SKM-1 (cell line): ENCODE data around the gene SMIM35.

Experiments used
- DNase-seq: peaks from one replicate; lab custom pipeline; 2025; ENCODE audit not compliant: unreplicated experiment; lab: John Stamatoyannopoulos, UW

Gene SMIM35

GRCh38 chr11:118111019-118111743 lies 24.4 kb upstream of the SMIM35 start:
- DNase-seq = no peak

DNA sequence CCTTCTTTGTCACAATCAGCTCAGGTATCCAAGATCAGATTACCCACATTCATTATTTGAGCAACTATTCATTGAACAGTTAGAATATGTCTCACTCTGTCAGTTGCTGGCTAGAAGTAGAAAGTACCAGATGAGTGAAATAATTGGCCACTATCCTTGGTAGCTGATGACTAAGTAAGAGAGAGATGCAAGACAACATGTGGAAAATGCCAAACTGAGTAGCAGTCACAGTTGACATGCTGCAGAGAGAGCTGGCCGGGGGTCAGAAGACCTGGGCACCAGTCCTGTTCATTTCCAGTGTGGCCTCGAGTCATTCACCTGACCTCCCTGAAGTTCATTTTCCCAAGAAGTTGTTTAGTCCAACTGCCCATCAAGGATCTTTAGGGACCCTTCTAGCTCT lies 22.5 kb upstream of the SMIM35 start:
- no peak for DNase-seq

DNA sequence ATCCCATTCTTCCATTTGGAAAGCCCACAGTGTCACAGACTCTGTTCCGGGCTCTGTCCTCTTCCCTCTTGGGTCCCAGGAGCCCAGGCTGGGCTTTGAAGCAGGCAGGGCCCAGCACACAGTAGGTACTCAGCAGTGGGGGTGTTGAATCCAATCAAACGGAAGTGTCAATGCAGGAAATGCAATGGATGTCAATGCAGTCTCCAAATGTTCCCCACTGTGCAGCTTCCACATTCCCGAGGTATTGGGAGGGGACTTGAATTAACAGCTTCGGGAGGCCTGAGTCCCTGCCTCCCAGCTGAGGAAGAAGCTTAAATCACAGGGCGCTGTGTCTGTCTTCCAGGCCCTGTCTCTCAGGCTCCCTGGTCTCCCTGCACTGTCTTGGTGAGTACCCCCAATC lies 21.8 kb upstream of the SMIM35 start:
- DNase-seq = no peak

DNA sequence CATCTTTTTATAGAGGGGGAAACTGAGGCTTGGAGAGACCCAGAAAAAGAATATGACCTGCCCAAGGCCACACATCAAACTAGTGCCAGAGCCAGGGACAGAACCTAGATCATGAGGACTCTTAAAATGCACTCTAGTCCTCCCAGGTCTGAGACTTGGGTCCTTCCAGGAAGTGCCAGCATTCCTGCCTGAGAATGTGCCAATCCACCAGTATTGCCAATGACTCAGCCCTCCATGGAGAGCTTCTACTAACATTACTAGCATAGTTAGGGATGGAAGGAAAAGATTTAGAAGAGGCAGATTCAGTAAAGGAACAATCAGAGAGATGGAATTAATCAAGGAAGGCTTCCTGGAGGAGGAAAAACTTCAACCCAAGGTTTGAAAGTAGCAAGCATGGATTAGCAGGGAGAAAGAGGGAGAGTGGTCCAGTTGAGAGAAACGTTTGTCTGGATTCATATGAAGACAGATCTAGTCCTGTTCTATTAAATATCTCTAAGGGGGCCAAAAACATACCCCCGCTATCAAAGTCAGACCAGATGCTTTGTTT lies 20.1 kb upstream of the SMIM35 start:
- no peak for DNase-seq

DNA sequence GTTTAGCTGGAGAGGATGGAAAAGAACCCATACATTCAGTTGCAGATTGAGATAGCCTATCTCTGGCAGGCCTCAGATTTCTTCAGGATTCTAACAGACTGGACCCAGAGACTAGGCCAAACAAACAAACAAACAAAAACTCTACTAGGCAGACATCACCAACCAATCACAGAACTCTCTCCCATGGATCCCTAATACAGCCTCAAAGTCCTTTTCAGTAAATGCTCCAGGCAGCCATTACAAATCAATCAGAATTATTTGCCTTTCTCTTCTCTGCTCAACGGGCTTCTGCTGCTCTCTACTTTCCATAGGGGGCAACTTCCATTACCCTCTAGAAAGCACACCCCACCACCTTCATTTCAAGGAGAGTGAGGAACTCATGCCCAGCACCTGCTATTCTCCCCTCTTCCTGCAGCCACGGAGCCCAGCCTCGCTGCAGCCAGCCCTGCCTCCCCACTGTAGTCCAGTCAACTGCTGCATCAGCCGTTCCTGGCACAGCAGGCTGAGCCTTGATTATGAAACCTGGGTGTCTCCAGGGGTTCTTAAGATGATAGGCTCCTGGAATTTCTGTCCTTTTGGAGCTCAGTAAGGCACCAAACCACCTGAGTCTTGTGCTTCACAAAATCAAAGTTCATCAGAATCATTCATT lies 19.0 kb upstream of the SMIM35 start:
- no peak for DNase-seq

DNA sequence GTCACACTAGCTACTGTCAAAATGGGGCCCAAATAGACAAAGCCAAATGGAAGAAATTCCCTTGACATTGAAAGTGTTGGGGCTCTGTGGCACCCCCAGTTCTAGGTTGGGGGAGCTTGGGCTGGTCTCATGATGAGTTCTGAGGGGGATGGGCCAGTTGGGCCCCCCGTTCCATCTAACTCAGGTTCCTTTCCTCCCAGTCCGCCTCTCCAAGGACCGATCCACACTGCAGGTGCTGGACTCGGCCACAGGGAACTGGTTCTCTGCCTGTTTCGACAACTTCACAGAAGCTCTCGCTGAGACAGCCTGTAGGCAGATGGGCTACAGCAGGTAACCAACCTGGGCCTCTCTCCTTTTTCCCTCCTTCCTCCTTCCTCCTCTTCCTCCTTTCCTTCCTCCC lies 17.7 kb upstream of the SMIM35 start:
- no peak for DNase-seq

GRCh38 chr11:118102721-118103261 lies 16.0 kb upstream of the SMIM35 start:
- peak; percentile 24 for DNase-seq

GRCh38 chr11:118100691-118101232 lies 14.0 kb upstream of the SMIM35 start:
- no peak for DNase-seq

GRCh38 chr11:118099838-118100556 lies 13.2 kb upstream of the SMIM35 start:
- no peak for DNase-seq

DNA sequence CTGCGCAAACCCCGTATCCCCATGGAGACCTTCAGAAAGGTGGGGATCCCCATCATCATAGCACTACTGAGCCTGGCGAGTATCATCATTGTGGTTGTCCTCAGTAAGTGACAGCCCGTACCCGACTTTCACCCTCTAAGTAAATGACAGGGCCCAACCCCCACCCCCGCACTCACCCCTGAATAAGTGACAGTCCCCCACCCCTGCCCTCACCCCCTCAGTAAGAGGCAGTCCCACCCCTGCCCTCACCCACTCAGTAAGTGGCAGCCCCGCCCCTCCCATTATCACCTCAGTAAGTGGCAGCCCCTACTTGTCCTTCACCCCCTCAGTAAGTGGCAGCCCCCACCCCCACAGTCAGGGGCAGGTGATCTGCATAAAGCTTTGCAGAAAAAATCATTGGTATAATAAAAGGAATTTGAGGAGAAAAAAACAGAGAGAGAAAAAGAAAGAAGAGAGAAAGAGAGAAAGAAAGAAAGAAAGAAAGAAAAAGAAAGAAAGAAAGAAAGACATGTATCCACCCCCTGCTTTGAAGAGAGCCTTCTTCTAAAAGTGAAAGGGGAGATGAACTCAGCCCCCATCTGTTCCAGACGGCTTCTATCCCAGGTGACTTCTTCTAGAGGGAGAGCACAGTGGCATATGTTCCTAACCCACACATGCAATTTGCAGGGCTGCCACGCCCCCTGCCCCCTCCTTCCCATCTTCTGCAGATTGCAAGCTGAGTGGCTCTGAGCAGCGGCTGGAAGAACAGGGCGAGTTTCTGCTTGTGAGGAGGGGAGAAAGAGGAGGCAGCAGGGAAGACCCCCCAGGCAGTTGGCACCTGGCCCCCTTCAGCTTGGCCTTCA lies 12.5 kb upstream of the SMIM35 start:
- DNase-seq = no peak

DNA sequence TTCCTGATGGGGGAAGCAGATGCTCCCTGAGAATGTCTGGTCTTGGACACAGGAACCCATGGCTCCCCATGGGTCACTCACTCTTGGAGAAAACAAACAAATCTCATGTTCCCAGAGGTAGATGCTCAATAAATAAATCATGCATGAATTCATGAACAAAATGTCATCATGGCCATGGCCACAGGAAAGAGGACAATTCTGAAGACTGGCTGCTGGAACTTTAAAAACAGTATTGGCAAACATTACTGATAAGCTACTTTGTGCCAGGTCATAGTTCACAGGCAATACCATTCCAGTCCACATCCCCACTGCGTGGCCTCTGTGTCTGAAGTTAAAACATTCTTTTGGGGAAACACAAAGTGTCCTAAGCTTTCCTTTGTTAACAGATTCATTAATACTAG lies 9.2 kb upstream of the SMIM35 start:
- no peak for DNase-seq

DNA sequence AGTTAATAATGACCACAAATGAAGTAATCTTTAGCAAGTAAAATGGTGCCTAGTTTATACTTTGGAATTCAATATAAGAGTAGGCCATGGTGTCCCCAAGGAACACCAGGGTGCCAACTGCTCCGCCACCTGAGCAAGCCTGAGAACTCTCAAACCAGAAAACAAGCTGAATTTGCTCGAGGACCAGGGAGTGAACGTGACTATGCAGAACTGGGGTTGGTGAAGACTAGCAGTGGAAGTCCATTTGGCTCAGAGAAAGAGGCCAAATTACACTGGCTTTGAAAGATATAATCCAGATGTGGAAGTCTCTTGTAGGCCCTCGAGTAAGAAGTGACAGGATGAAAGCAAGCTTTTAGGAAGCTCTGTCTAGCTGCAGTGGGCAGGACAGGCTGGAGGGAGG lies 8.7 kb upstream of the SMIM35 start:
- no peak for DNase-seq

DNA sequence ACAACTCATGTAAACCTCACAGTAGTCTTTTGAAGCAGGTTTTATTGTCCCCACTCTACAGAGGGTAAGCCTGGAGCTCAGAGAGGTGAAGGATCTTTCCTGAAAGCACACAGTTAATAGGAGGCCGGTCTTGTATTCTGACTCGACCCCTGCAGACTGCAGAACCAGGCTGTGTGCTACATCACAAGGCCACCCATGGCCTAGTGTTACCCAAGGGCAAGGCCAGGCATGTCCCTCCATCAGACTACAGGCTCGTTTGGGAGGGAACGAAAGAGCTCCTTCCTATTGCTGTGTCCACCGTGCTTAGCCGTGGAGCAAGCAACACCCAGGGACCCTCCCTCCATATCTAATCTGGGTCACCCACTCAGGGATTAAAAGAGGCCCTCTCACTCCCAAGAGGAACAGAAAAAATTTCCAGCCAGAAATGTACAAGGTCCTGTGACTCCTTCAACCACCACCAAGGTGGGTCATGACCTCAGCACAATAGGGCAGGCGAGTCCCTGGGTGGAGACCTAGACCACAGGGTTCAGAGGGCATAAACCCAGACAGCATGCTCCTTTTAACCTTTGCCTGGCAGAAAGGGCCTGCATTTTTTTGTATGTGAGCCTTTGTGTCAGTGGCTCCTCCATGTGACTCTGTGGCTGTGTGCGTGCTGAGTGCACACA lies 6.3 kb upstream of the SMIM35 start:
- no peak for DNase-seq

DNA sequence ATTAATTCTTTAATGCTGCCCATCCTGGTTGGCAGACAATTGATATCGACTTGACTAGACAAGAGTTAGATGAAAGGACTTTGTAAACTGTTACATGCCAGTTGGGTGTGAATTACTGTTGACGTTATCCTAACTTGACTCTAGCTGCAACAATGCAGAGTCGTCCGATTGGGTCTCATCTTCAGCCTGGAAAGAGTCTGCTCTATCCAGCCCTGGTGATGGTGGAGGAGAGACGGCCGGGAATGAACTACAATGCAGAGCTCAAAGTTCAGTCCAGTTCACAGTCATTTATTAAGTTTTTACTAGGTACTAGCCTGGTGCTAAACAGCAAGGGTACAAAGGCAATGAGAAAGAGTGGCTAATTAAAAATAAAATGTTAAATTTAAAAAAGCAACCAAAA lies 4.9 kb upstream of the SMIM35 start:
- no peak for DNase-seq

DNA sequence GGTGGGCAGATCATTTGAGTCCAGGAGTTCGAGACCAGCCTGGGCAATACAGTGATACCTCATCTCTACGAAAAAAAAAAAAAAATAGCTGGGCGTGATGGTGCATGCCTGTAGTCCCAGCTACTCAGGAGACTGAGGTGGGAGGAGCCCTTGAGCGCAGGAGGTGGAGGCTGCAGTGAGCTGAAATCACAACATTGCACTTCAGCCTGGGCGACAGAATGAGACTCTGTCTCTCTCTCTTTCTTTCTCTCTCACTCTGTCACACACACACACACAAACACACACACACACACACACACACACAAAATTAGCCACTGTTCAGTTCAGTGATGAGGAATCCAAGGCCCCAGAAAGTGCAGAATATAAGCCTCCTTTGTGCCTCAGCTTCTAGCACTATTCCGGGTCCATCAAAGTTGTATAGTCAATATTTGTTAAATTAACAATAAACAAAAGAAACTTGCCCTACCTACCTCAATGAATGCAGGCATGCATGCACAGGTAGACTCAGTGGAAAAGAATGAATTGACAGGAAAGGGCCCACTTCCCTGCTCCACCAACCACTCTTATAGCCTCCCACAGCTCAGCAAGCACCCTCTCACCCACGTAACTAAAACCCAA lies 3.9 kb upstream of the SMIM35 start:
- DNase-seq = no peak

DNA sequence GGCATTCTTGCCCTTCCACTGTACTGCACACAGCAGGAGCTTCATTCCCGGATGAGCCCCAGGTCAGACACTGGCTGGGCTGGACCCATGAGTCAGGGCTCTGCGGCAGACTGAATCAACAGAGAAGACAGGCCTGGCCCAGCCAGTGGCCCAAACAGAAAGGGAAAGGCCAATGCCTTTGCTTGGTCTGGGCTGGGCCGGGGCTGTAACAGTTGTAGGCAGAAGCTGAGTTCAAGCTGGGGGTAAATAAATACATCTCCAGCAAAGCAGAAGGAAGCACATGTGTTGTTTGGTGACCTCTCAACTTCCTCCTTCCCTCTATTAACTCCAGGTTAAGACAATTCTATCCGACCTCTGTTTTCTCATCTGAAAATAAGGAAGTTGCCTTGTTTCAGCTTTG lies 1.8 kb upstream of the SMIM35 start:
- DNase-seq = peak; percentile 98

GRCh38 chr11:118087931-118088330 lies 1.2 kb upstream of the SMIM35 start:
- no peak for DNase-seq

DNA sequence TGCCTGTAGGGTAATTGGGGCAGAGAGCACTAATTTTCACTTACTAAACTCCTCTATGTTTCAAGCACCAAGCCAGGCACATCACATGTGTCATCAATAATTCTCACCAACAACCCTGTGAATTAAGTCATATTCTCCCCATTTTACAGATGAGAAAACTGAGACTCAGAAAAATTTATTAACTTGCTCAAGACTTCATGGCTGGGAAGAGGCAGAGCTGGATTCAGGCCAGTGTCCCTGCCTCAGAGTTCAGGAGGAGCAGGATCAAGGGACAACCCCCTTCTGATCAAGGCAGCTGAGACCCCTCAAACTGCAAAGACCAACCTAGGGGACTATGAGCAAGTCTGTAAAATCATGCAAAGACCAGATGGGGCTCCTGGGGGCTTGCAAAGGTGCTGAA lies 2.1 kb downstream of the SMIM35 start:
- no peak for DNase-seq

DNA sequence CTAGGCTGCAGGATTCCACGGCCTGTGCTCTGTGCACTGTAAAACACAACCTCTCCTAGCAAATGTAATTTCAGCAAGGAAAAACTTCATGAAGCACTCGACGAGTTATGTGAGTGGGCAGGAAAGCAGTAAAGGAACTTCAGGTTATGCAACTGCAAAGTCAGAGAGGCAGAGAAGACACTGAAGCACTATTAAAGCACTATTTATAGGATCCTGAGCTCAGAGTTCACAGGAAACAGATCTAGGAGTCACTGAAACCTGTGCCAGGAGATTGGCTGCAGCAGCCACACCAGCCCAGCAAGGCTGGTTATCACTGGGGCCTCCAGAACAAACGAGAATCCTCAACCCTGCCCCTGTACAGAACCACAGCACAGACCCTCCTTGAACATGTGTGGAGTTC lies 2.5 kb downstream of the SMIM35 start:
- DNase-seq = peak; percentile 95
